Measurements from ENCODE around the gene PRKCB. TPM values are rescaled to one million over a fixed set of nuclear protein-coding genes. Genes with fewer than 3 reads are reported as not detected.

Gene PRKCB
- polyA plus RNA-seq, 3 donors: 57.4 to 87.4 (median 75.5) TPM

DNA sequence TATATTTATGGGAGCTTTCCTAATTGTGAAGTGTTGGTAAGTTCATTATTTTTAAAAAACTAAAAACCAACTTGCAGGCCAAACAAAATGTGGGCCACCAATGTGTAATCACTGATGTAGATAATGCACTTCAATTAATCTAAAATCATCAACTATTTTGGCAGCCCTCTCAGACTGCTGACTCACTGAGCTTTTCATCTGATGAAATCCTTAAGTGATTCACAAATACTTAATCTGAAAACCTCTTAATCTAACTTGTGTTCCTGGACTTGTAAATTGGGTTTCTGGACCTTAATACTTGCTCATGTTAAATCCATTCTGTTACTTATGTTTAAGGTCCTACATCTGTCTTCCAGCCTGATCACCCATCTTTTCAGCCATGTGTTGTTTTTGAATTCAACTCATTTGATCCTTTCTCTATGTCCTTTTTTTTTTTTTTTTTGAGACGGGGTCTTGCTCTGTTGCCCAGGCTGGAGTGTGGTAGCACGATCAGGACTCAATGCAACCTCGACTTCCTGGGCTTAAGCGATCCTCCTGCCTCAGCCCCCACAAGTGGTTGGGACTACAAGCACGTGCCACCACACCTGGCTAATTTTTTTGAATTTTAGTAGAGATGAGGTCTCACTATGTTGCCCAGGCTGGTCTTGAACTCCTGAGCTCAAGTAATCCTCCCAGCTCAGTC is 39.0 kb downstream of the PRKCB start:
- no peaks in the 10 kb centered on the region for H3K27me3 ChIP-seq (ENCODE audit: control insufficient read depth in 2 of 2, insufficient read depth in 2 of 2, low read length in 2 of 2)
- Mint-ChIP-seq H3K36me3 (peaks cover 32 to 40% of the 10 kb centered on the region in 2 donors), H3K9me3 (no peaks in the 10 kb centered on the region), H3K4me1 (peaks cover 82% of the 10 kb centered on the region), H3K4me3 (no peak overlapping the region), H3K27ac (peak overlapping the region; percentile 66 to 93 (median 78)), H3K27me3 (ENCODE audit: low read depth in 3 of 3) (no peaks in the 10 kb centered on the region)
- H3K9me3 ChIP-seq (replicated peaks in 1 of 2; ENCODE audit: control insufficient read depth in 1 of 2, insufficient read depth in 1 of 2, low read length in 2 of 2): no peaks in the 10 kb centered on the region
- intact Hi-C loops (cut with micrococcal nuclease): loop anchor here in 1 of 2 donors (5.0 kb wide), 1 partner anchor 37 kb away; the partner anchor contains the start of gene PRKCB
- TF ChIP-seq, protein P1, sequence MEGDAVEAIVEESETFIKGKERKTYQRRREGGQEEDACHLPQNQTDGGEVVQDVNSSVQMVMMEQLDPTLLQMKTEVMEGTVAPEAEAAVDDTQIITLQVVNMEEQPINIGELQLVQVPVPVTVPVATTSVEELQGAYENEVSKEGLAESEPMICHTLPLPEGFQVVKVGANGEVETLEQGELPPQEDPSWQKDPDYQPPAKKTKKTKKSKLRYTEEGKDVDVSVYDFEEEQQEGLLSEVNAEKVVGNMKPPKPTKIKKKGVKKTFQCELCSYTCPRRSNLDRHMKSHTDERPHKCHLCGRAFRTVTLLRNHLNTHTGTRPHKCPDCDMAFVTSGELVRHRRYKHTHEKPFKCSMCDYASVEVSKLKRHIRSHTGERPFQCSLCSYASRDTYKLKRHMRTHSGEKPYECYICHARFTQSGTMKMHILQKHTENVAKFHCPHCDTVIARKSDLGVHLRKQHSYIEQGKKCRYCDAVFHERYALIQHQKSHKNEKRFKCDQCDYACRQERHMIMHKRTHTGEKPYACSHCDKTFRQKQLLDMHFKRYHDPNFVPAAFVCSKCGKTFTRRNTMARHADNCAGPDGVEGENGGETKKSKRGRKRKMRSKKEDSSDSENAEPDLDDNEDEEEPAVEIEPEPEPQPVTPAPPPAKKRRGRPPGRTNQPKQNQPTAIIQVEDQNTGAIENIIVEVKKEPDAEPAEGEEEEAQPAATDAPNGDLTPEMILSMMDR (IDR thresholded peaks at IDR 0.05): no peak
- H3K79me2 ChIP-seq (ENCODE audit: insufficient read depth, low read length): peaks cover 99% of the 10 kb centered on the region
- H3K9ac ChIP-seq (ENCODE audit: insufficient read depth, low read length, poor library complexity, severe bottlenecking): no peak overlapping the region
- H2AFZ ChIP-seq (ENCODE audit: insufficient read depth, low read depth, low read length, poor library complexity, severe bottlenecking): no peak overlapping the region
- no peak overlapping the region for H3K4me3 ChIP-seq (replicated peaks in 1 of 3; ENCODE audit: low read depth in 2 of 3, low read length in 3 of 3)
- peak overlapping the region; percentile 26 to 77 for H3K27ac ChIP-seq (ENCODE audit: low read depth in 1 of 2, low read length in 2 of 2)
- H3K4me2 ChIP-seq (replicated peaks; ENCODE audit: extremely low read depth, low read length, poor library complexity, severe bottlenecking): no peak overlapping the region
- peaks cover 66 to 77% of the 10 kb centered on the region in 2 donors for H3K4me1 ChIP-seq (ENCODE audit: control insufficient read depth in 1 of 2, insufficient read depth in 2 of 2, low read length in 2 of 2)
- peak; percentile 46 to 66 (median 66) for DNase-seq
- H3K36me3 ChIP-seq (replicated peaks in 1 of 2; ENCODE audit: control insufficient read depth in 1 of 2, insufficient read depth in 2 of 2, low read length in 2 of 2): peaks cover 0 to 29% of the 10 kb centered on the region in 2 donors
- H4K20me1 ChIP-seq (ENCODE audit: insufficient read depth, low read length): peaks cover 75% of the 10 kb centered on the region
- no CpG with 5 or more reads among the region's 5 CpGs for WGBS (ENCODE audit: insufficient coverage)

DNA sequence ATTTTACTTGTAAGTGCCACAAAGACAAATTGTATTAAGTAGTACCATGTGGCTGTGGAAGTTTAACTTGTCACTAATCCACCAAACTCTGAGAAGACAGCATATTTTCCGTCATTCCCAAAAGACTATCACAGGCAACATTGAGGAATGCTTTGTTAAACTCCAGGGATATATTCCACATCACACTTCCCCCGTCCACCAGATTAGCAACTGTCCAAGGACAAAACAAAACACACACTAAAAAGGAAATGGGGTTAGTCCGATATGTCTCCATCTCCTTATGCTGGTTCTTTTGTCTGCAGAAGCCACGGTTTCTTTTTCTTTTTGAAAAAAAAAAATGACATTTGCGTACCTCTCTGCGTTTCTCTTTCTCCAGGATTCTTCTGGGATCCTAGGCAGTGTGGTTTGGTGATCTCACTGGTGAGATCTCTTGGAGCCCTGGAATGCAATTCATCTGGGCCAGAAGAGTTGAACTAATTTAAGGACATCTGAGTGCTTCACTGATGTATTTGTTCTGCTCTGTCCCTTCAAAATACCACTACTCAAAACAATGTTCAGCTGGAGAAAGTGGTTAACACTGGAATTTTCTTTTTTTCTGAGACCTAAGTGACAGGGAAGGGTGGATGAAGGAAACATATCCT is 40.6 kb downstream of the PRKCB start:
- Mint-ChIP-seq H3K27me3 (ENCODE audit: low read depth in 3 of 3) (no peaks in the 10 kb centered on the region), H3K36me3 (peaks cover 34 to 37% of the 10 kb centered on the region in 2 donors), H3K9me3 (no peaks in the 10 kb centered on the region), H3K4me3 (peak overlapping the region in 1 of 2 donors; percentile 67), H3K4me1 (peaks cover 84% of the 10 kb centered on the region), H3K27ac (peak overlapping the region in 2 of 7 donors; percentile 32 to 38)
- H3K4me1 ChIP-seq (ENCODE audit: control insufficient read depth in 1 of 2, insufficient read depth in 2 of 2, low read length in 2 of 2): peaks cover 73 to 81% of the 10 kb centered on the region in 2 donors
- no peak overlapping the region for H3K4me3 ChIP-seq (replicated peaks in 1 of 3; ENCODE audit: low read depth in 2 of 3, low read length in 3 of 3)
- no peaks in the 10 kb centered on the region for H3K27me3 ChIP-seq (ENCODE audit: control insufficient read depth in 2 of 2, insufficient read depth in 2 of 2, low read length in 2 of 2)
- H3K27ac ChIP-seq (ENCODE audit: low read depth in 1 of 2, low read length in 2 of 2): peak overlapping the region in 1 of 2 donors; percentile 43
- H3K79me2 ChIP-seq (ENCODE audit: insufficient read depth, low read length): peaks cover 99% of the 10 kb centered on the region
- H2AFZ ChIP-seq (ENCODE audit: insufficient read depth, low read depth, low read length, poor library complexity, severe bottlenecking): no peak overlapping the region
- H3K9me3 ChIP-seq (replicated peaks in 1 of 2; ENCODE audit: control insufficient read depth in 1 of 2, insufficient read depth in 1 of 2, low read length in 2 of 2): no peaks in the 10 kb centered on the region
- no peak overlapping the region for H3K9ac ChIP-seq (ENCODE audit: insufficient read depth, low read length, poor library complexity, severe bottlenecking)
- 8% methylated on average over 2 of the region's 6 CpGs for WGBS (ENCODE audit: insufficient coverage)
- TF ChIP-seq, protein P1 (IDR thresholded peaks at IDR 0.05): no peak
- peak overlapping the region; percentile 26 for H3K4me2 ChIP-seq (replicated peaks; ENCODE audit: extremely low read depth, low read length, poor library complexity, severe bottlenecking)
- peaks cover 59% of the 10 kb centered on the region for H4K20me1 ChIP-seq (ENCODE audit: insufficient read depth, low read length)
- intact Hi-C loops (cut with micrococcal nuclease): no loop called here
- no peak for DNase-seq
- H3K36me3 ChIP-seq (replicated peaks in 1 of 2; ENCODE audit: control insufficient read depth in 1 of 2, insufficient read depth in 2 of 2, low read length in 2 of 2): peaks cover 0 to 13% of the 10 kb centered on the region in 2 donors

Data from CD14-positive monocyte (primary cell).